Fibroblast of lung (primary cell): Measurements from ENCODE around the gene ZNF785.

Experiments used
- CTCF ChIP-seq, 2 donors: IDR thresholded peaks in 1 of 2; conservative IDR thresholded peaks in 1 of 2; 1 replicate in 1 of 2; 2 replicates in 1 of 2; pipeline ENCODE4 v1.5.1; 2011 to 2012; ENCODE audit warnings: low read length in 2 of 2, control low read depth in 1 of 2, inconsistent platforms in 1 of 2, low read depth in 1 of 2, mild to moderate bottlenecking in 1 of 2
- EZH2 ChIP-seq: IDR thresholded peaks from 2 replicates; pipeline ENCODE4 v1.5.1; 2012; ENCODE audit warnings: low read length, control low read depth, mild to moderate bottlenecking; ENCODE audit errors: missing control alignments

- TF ChIP-seq CTCF (conservative IDR thresholded peaks at IDR 0.05 in 1 of 2, IDR thresholded peaks at IDR 0.05 in 1 of 2; ENCODE audit: low read depth in 1 of 2, low read length in 2 of 2) = no peak
- no peak for TF ChIP-seq EZH2
Measured at GRCh38 chr16:30539000-30539964, 46.2 kb downstream of the ZNF785 start.
